ENCODE data around the gene LYST.

- TF ChIP-seq POLR2A (IDR thresholded peaks at IDR 0.05; ENCODE audit: low read depth, low read length) (no peak), POLR2AphosphoS5 (IDR thresholded peaks at IDR 0.05; ENCODE audit: low read depth, low read length) (no peak), TAF1 (IDR thresholded peaks at IDR 0.05; ENCODE audit: borderline replicate concordance, low read depth, low read length) (no peak)
Measured at GRCh38 chr1:235763962-235764361, 102.7 kb downstream of the LYST start.
